Panc1 (cell line): ENCODE results near the gene NOS1AP. TPM values are rescaled to one million over a fixed set of nuclear protein-coding genes. Genes with fewer than 3 reads are reported as not detected.

Experiments used
- ATAC-seq: fragments of 200-7000 bp; cut with Tn5 transposase; 2 replicates; pipeline ENCODE4 v1.9.1; 2020; ENCODE audit warnings: mild to moderate bottlenecking, moderate library complexity
- BruUV-seq: library from RNA; stranded (reverse); fragments of 400-500 nt; replicated peaks from 2 replicates; lab custom pipeline; 2021; lab: Mats Ljungman, UMichigan
- CTCF ChIA-PET: fragments of 300-600 bp; sonication (Branson Sonifier 250); formaldehyde crosslinking; loops from one replicate; lab custom pipeline; 2022; ENCODE audit warnings: antibody characterized with exemption; lab: Charles Lee
- POLR2A ChIA-PET: fragments of 300-600 bp; sonication (Branson Sonifier 250); formaldehyde crosslinking; loops from one replicate; lab custom pipeline; 2022; ENCODE audit warnings: antibody characterized with exemption; lab: Charles Lee
- DNase-seq: peaks from one replicate; pipeline ENCODE4 v3.0.0-alpha.2; 2010; ENCODE audit warnings: low read depth, low spot score
- H3K27ac ChIP-seq: 2 replicates; pipeline ENCODE4 v1.5.1; 2011; ENCODE audit warnings: mild to moderate bottlenecking, low read length, inconsistent platforms
- H3K27me3 ChIP-seq: fragments of 200-500 bp; sonication (Bioruptor generic); 2 replicates; pipeline ENCODE4 v1.6.0; 2014; ENCODE audit warnings: low read length, inconsistent platforms; ENCODE audit not compliant: control insufficient read depth, insufficient read depth
- H3K36me3 ChIP-seq: fragments of 200-500 bp; sonication (Bioruptor generic); 2 replicates; pipeline ENCODE4 v1.5.1; 2014; ENCODE audit warnings: inconsistent platforms, mild to moderate bottlenecking, low read length, moderate library complexity; ENCODE audit not compliant: control insufficient read depth, insufficient read depth
- H3K4me1 ChIP-seq: 2 replicates; pipeline ENCODE4 v1.5.1; 2011; ENCODE audit warnings: inconsistent platforms, mild to moderate bottlenecking, low read length, moderate library complexity; ENCODE audit not compliant: control insufficient read depth, insufficient read depth
- H3K4me3 ChIP-seq, 2 experiments: 2 replicates each; pipeline ENCODE4 v1.5.1; 2011 to 2012; ENCODE audit warnings: low read depth in 2 of 2, low read length in 2 of 2, mild to moderate bottlenecking in 2 of 2, inconsistent platforms in 1 of 2, moderate library complexity in 1 of 2
- H3K9me3 ChIP-seq: fragments of 200-500 bp; sonication (Bioruptor generic); 2 replicates; pipeline ENCODE4 v1.5.1; 2014; ENCODE audit warnings: low read depth, mild to moderate bottlenecking, inconsistent platforms, low read length, moderate library complexity; ENCODE audit not compliant: control insufficient read depth, insufficient read depth
- CTCF ChIP-seq: fragments of 450-650 bp; IDR thresholded peaks from 2 replicates; pipeline ENCODE4 v1.5.1; 2017; ENCODE audit warnings: mild to moderate bottlenecking
- POLR2AphosphoS5 ChIP-seq: IDR thresholded peaks from 2 replicates; pipeline ENCODE4 v1.6.1; 2012; ENCODE audit warnings: mild to moderate bottlenecking, low read depth, low read length, moderate library complexity
- REST ChIP-seq, 2 experiments: IDR thresholded peaks; 2 replicates each; pipeline ENCODE4 v1.6.1; 2011 to 2012; ENCODE audit warnings: low read depth in 2 of 2, control low read depth in 1 of 2, low read length in 1 of 2, mild to moderate bottlenecking in 1 of 2, moderate library complexity in 1 of 2; ENCODE audit not compliant: insufficient read depth in 1 of 2
- SIN3A ChIP-seq: IDR thresholded peaks from 2 replicates; pipeline ENCODE4 v1.6.1; 2012; ENCODE audit warnings: low read depth, mild to moderate bottlenecking, low read length, moderate library complexity, borderline replicate concordance; ENCODE audit not compliant: insufficient read depth
- TCF7L2 ChIP-seq: IDR thresholded peaks from 2 replicates; pipeline ENCODE4 v1.6.1; 2011; ENCODE audit warnings: mild to moderate bottlenecking, low read depth, low read length, inconsistent platforms
- in situ Hi-C: cut with HindIII; loops from 2 replicates; pipeline ENCODE4 v1.10.0; 2016; ENCODE audit warnings: low sequenced_read_pairs, low pct_unique_long_range_greater_than_20kb
- intact Hi-C: fragments of 100-400 bp; cut with micrococcal nuclease; formaldehyde crosslinking; loops from one replicate; pipeline ENCODE4 v1.10.0; 2022; ENCODE audit not compliant: unreplicated experiment
- total RNA-seq: library from RNA; stranded (reverse); gene quantifications from one replicate; pipeline ENCODE4 v1.2.1, GENCODE V29; 2021; ENCODE audit not compliant: unreplicated experiment

NOS1AP gene
- total RNA-seq, 1 experiment from 2014 or later = 27.9 TPM

- no peaks in the 10 kb centered on the region for H3K9me3 ChIP-seq
- in situ Hi-C loops (no loop called here), intact Hi-C loops (no loop called here)
- ChIA-PET POLR2A (no interaction called here), CTCF (no interaction called here)
- H3K27ac ChIP-seq = peak overlapping the region; percentile 98
- no peak overlapping the region for H3K4me3 ChIP-seq
- H3K4me1 ChIP-seq = peaks cover 80% of the 10 kb centered on the region
- no peaks in the 10 kb centered on the region for H3K36me3 ChIP-seq
- no peak for TF ChIP-seq CTCF
- no peak for TF ChIP-seq TCF7L2
- no peak for TF ChIP-seq SIN3A
- no peak for TF ChIP-seq REST (IDR thresholded peaks at IDR 0.05; ENCODE audit: insufficient read depth in 1 of 2, low read depth in 2 of 2, low read length in 1 of 2)
- no peak for TF ChIP-seq POLR2AphosphoS5
- DNase-seq = no peak
- BruUV-seq = no TSS peak
- no peak for ATAC-seq
- H3K27me3 ChIP-seq = no peaks in the 10 kb centered on the region
Observed at GRCh38 chr1:162204823-162205155, 135.3 kb downstream of the NOS1AP start.

- CTCF ChIA-PET = no interaction called here
- TF ChIP-seq SIN3A = no peak
- no peak for TF ChIP-seq CTCF
- no peak for TF ChIP-seq POLR2AphosphoS5
- TF ChIP-seq REST (IDR thresholded peaks at IDR 0.05; ENCODE audit: insufficient read depth in 1 of 2, low read depth in 2 of 2, low read length in 1 of 2) = no peak
- no peak for TF ChIP-seq TCF7L2
- in situ Hi-C loops (no loop called here), intact Hi-C loops (no loop called here)
- POLR2A ChIA-PET = no interaction called here
- DNase-seq (no peak), ATAC-seq (no peak)
- no peaks in the 10 kb centered on the region for H3K9me3 ChIP-seq
- no TSS peak for BruUV-seq
- no peaks in the 10 kb centered on the region for H3K36me3 ChIP-seq
- H3K27me3 ChIP-seq = no peaks in the 10 kb centered on the region
- H3K4me1 ChIP-seq = peaks cover 79% of the 10 kb centered on the region
- no peak overlapping the region for H3K4me3 ChIP-seq
- H3K27ac ChIP-seq = peak overlapping the region; percentile 98
Observed at GRCh38 chr1:162206300-162206699, 136.8 kb downstream of the NOS1AP start.
